ENCODE measurements around the gene CALN1. TPM values are rescaled to one million over a fixed set of nuclear protein-coding genes. Genes with fewer than 3 reads are reported as not detected.
A peak's percentile ranks its signal among the peaks of the same experiment; 100 is the strongest.

The CALN1 gene
- total and polyA plus RNA-seq, 2 of the 8 experiments (the other 6 are each of a cell fraction or from before 2014, with no cell fraction given), result 6.4 to 15.2 TPM

DNA sequence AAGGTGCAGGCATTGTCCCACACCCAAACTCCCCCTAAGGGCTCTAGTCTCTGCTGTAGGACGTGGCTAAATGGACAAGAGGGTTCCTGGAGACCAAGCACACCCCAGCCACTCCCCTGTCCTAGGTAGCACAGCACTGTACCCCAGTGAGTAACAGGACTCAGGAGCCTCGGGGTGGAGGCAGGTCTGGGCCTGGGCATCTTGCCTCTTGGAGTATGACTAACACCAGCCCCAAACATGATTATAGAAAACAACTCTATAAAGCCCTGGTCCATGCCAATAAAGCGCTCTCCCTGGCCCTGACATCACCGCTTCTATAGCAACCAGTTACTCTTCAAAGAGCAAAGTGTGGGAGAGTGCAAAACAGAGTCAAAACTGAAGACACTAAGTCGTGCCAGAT lies 195.0 kb downstream of the CALN1 start:
- WGBS, 2 experiments (ENCODE audit: extremely low coverage in 1 of 2, insufficient coverage in 1 of 2, insufficient read length in 1 of 2, insufficient replicate concordance in 2 of 2, low coverage in 1 of 2, low lambda C conversion rate in 2 of 2, missing lambda C conversion rate in 1 of 2), result 83% methylated on average over 5 of the region's 5 CpGs; no CpG with 5 or more reads in 1 of the 2 experiments
- Histone ChIP-seq H2BK12ac (ENCODE audit: low read depth, low read length) (no peak overlapping the region), H4K91ac (replicated peaks; ENCODE audit: insufficient read length, low read length) (no peak overlapping the region), H2BK5ac (ENCODE audit: low read depth, low read length) (no peak overlapping the region), H3K18ac (ENCODE audit: extremely low read depth, low read length) (no peak overlapping the region), H3K23me2 (ENCODE audit: low read depth, low read length) (no peaks in the 10 kb centered on the region; the same call in 1 of the 2 replicates), H3K79me1 (ENCODE audit: low read depth, low read length) (peaks cover 2% of the 10 kb centered on the region; the same call in 1 of the 2 replicates), H3K4ac (replicated peaks; ENCODE audit: insufficient read length, low read depth, low read length) (no peak overlapping the region), H3K27me3 (replicated peaks in 1 of 4; ENCODE audit: control insufficient read depth in 3 of 4, extremely low read depth in 1 of 4, insufficient read depth in 3 of 4, low read length in 3 of 4) (no peaks in the 10 kb centered on the region), H2BK15ac (ENCODE audit: low read length) (no peak overlapping the region), H2BK20ac (ENCODE audit: low read length) (no peak overlapping the region), H3K4me3 (ENCODE audit: extremely low read depth in 1 of 4, insufficient read depth in 2 of 4, low read depth in 3 of 4, low read length in 4 of 4) (no peak overlapping the region), H2AK5ac (ENCODE audit: low read depth, low read length) (no peak overlapping the region), H4K20me1 (replicated peaks in 1 of 2; ENCODE audit: control insufficient read depth in 1 of 2, insufficient read depth in 2 of 2, low read length in 2 of 2) (peaks cover 0 to 1% of the 10 kb centered on the region in 2 experiments), H4K8ac (ENCODE audit: extremely low read depth, insufficient read depth, low read length) (peak overlapping the region; percentile 20; the same call in 1 of the 2 replicates), H3K23ac (ENCODE audit: insufficient read length) (no peak overlapping the region), H3K4me1 (replicated peaks in 1 of 4; ENCODE audit: control insufficient read depth in 3 of 4, insufficient read depth in 4 of 4, low read length in 3 of 4) (no peaks in the 10 kb centered on the region), H3K36me3 (ENCODE audit: control insufficient read depth in 2 of 4, insufficient read depth in 4 of 4, low read length in 3 of 4) (no peaks in the 10 kb centered on the region), H2AFZ (ENCODE audit: low read length) (no peak overlapping the region), H2BK120ac (replicated peaks; ENCODE audit: low read depth, low read length) (no peak overlapping the region), H3K14ac (ENCODE audit: insufficient read length) (no peak overlapping the region), H3K9ac (replicated peaks in 1 of 4; ENCODE audit: extremely low read depth in 1 of 4, low read depth in 3 of 4, low read length in 3 of 4) (no peak overlapping the region), H3K4me2 (ENCODE audit: insufficient read depth in 1 of 2, low read depth in 2 of 2, low read length in 2 of 2) (no peak overlapping the region), H3K56ac (replicated peaks; ENCODE audit: insufficient read length, low read depth, low read length) (no peak overlapping the region), H4K5ac (ENCODE audit: insufficient read length, low read depth, low read length) (no peak overlapping the region), H3K27ac (ENCODE audit: low read depth, low read length) (no peak overlapping the region), H3K9me3 (ENCODE audit: insufficient read depth in 2 of 2, low read depth in 1 of 2, low read length in 1 of 2) (no peaks in the 10 kb centered on the region), H3K79me2 (ENCODE audit: control insufficient read depth in 1 of 2, insufficient read depth in 2 of 2, low read length in 2 of 2) (no peaks in the 10 kb centered on the region; a peak in 1 of 4 replicates)
- DNase-seq (ENCODE audit: low read depth in 1 of 2, low spot score in 2 of 2) (no peak), FAIRE-seq (no peak)
- CTCF ChIA-PET (ENCODE audit: partially characterized antibody), result no interaction called here
- TF ChIP-seq RNF2 (IDR thresholded peaks at IDR 0.05; ENCODE audit: borderline replicate concordance, low read depth, low read length, missing control alignments, poor library complexity, severe bottlenecking), result no peak
- no peak for TF ChIP-seq RXRA (IDR thresholded peaks at IDR 0.05; ENCODE audit: insufficient read depth, low read depth, low read length)
- TF ChIP-seq TEAD4 (IDR thresholded peaks at IDR 0.05; ENCODE audit: low read depth, low read length), result no peak
- TF ChIP-seq, protein P1, sequence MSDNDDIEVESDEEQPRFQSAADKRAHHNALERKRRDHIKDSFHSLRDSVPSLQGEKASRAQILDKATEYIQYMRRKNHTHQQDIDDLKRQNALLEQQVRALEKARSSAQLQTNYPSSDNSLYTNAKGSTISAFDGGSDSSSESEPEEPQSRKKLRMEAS (IDR thresholded peaks at IDR 0.05), result no peak
- POLR2A ChIA-PET (ENCODE audit: partially characterized antibody), result no interaction called here

Measured in H1 (cell line).